Large intestine (tissue), 3 donors: ENCODE measurements around the gene SLC2A1. TPM values are rescaled to one million over a fixed set of nuclear protein-coding genes. Genes with fewer than 3 reads are reported as not detected.

Experiments used
- DNase-seq, 2 donors: peaks; one replicate each; pipeline versions ENCODE4 v3.0.0 to v3.0.0-alpha.2; 2013
- H3K27ac ChIP-seq: one replicate; pipeline ENCODE4 v1.5.1; 2013; ENCODE audit warnings: low read length
- H3K27me3 ChIP-seq: 2 replicates; pipeline ENCODE4 v1.6.1; 2013; ENCODE audit warnings: low read length; ENCODE audit not compliant: control insufficient read depth, insufficient read depth
- H3K36me3 ChIP-seq: 2 replicates; pipeline ENCODE4 v1.6.1; 2013; ENCODE audit warnings: low read length; ENCODE audit not compliant: control insufficient read depth, insufficient read depth
- H3K4me1 ChIP-seq: one replicate; pipeline ENCODE4 v1.6.1; 2013; ENCODE audit warnings: low read length; ENCODE audit not compliant: control insufficient read depth, insufficient read depth
- H3K4me3 ChIP-seq: one replicate; pipeline ENCODE4 v1.5.1; 2013; ENCODE audit warnings: low read length
- H3K9me3 ChIP-seq: one replicate; pipeline ENCODE4 v1.6.1; 2013; ENCODE audit warnings: mild to moderate bottlenecking, low read depth, low read length, moderate library complexity; ENCODE audit not compliant: control insufficient read depth
- WGBS: methylation state at CpG from one replicate; pipeline ENCODE4 v1.1.5; 2013; ENCODE audit warnings: low lambda C conversion rate; ENCODE audit not compliant: insufficient coverage; 5-methylcytosine and 5-hydroxymethylcytosine counted together
- polyA plus RNA-seq: library from polyadenylated mRNA; unstranded; fragments of 120-200 nt; gene quantifications from one replicate; pipeline ENCODE4 v1.2.1, GENCODE V29; 2013

SLC2A1 gene
- polyA plus RNA-seq, 1 donor: 58.7 TPM

DNA sequence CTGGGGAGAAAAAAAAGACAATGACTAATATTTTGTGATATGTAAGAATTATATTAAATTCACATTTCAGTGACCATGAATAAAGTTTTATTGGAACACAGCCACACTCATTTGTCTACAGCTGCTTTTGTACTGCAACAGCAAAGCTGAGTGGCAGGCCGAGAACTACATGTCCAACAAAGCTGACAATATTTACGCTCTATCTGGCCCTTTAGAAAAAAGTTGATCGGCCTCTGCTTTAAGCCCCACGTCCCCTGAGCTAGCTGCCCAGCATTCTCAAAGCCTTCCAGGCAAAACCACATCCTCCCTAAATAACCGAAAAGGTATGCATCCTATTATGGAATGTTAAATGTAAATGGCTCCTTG is 8.6 kb downstream of the SLC2A1 start:
- Histone ChIP-seq H3K4me3 (no peak overlapping the region), H3K27ac (no peak overlapping the region), H3K36me3 (peaks cover 31% of the 10 kb centered on the region), H3K4me1 (peaks cover 29% of the 10 kb centered on the region), H3K9me3 (no peaks in the 10 kb centered on the region), H3K27me3 (no peaks in the 10 kb centered on the region)
- WGBS: no CpG with 5 or more reads among the region's 5 CpGs
- no peak for DNase-seq

DNA sequence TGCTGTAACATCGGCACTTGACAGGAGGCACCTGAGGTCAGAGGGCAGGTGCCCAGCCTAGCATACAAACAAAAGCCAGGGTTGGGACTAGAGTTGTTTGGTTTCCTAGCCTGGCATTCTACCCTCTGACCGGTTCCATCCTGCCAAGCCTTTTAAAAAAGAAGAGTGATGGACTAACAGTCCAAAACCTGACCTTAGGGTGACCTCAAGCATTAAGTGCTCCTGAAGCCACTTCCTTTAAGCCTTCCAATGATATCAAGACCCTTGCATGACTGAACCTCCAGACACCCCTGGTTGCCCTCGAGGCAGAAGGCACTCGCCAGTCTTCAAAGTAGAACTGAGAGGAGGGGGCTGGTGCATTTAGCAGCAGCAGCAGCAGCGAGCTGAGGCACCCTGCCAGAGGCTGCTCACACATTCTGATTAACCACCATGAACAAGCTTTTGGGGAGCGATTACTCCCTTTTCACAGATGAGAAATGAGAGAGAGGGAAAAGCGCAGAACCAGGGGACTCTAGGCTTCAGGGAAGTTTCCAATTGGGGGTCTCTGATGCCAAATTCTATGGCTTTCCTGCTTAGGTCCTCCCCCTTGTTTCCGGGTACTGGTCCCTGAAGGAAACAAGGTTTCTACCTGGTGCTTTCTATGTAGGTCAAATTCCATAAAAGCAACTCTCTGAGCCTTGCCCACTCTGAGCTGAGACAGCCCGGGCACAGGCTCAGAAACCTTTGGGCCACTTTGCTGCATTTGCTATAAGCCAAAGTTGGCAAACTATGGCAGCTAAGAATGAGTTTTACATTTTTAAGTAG is 9.2 kb downstream of the SLC2A1 start:
- H3K4me1 ChIP-seq: peaks cover 29% of the 10 kb centered on the region
- no peak overlapping the region for H3K4me3 ChIP-seq
- H3K36me3 ChIP-seq: peaks cover 31% of the 10 kb centered on the region
- H3K9me3 ChIP-seq: no peaks in the 10 kb centered on the region
- H3K27me3 ChIP-seq: no peaks in the 10 kb centered on the region
- WGBS: no CpG with 5 or more reads among the region's 9 CpGs
- no peak overlapping the region for H3K27ac ChIP-seq
- DNase-seq: no peak

DNA sequence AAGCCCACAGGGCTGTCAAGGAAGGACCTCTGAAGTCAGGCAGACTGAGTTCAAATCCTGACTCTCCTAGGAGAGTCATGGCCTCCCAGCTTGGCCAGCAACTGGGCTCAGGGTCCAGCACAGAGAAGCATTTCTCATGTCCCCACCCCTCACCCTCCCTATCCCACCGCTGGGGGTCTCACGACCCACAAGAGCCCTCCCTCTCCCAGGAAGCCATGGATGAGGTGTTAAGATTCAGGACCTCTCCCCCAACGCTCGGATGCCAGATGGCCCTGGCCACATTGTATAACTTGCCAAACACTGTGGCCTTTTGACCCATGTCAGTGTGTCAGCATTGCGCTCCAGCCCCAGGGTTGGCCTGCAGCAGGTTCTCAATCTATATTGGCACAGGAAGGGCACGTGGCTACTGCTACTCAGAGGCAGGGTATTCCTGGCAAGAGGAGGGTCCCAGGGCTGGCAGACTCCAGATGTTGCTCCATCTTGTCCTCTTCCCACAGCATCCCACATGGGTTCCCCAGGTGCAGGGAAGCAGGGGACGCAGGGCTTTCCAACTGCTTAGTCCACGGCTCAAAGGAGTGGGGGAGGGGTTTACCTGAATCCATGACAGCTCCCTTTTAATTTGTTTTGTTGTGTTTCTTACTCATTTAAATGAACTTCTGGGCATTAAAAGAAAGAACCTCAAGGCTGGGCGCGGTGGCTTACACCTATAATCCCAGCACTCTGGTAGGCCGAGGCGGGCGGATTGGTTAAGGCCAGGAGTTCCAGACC is 10.5 kb downstream of the SLC2A1 start:
- H3K4me3 ChIP-seq: no peak overlapping the region
- H3K27me3 ChIP-seq: no peaks in the 10 kb centered on the region
- no peak overlapping the region for H3K27ac ChIP-seq
- no peaks in the 10 kb centered on the region for H3K9me3 ChIP-seq
- H3K4me1 ChIP-seq: peaks cover 36% of the 10 kb centered on the region
- no CpG with 5 or more reads among the region's 13 CpGs for WGBS
- no peak for DNase-seq
- peaks cover 35% of the 10 kb centered on the region for H3K36me3 ChIP-seq

DNA sequence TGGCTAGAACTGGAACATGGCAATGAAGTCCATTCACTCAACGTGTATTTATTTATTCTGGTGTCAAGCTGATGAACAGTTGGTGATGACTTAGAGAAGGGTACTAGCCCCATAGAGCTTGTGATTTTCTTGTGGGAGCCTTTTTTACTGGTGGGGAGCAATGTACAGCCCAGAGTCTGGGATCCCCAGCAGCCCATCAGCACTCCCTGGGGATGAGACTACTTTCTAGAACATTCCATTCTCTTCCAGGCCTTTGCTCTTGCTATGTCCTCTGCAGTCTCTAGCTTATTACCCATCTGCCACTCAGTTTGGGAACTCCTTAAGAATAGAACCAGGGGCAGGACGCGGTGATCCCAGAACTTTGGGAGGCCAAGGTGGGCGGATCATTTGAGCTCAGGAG is 11.6 kb downstream of the SLC2A1 start:
- no peak overlapping the region for H3K27ac ChIP-seq
- H3K9me3 ChIP-seq: no peaks in the 10 kb centered on the region
- no peaks in the 10 kb centered on the region for H3K27me3 ChIP-seq
- WGBS: no CpG with 5 or more reads among the region's 4 CpGs
- no peak for DNase-seq
- peaks cover 38% of the 10 kb centered on the region for H3K4me1 ChIP-seq
- H3K4me3 ChIP-seq: no peak overlapping the region
- H3K36me3 ChIP-seq: peaks cover 38% of the 10 kb centered on the region

DNA sequence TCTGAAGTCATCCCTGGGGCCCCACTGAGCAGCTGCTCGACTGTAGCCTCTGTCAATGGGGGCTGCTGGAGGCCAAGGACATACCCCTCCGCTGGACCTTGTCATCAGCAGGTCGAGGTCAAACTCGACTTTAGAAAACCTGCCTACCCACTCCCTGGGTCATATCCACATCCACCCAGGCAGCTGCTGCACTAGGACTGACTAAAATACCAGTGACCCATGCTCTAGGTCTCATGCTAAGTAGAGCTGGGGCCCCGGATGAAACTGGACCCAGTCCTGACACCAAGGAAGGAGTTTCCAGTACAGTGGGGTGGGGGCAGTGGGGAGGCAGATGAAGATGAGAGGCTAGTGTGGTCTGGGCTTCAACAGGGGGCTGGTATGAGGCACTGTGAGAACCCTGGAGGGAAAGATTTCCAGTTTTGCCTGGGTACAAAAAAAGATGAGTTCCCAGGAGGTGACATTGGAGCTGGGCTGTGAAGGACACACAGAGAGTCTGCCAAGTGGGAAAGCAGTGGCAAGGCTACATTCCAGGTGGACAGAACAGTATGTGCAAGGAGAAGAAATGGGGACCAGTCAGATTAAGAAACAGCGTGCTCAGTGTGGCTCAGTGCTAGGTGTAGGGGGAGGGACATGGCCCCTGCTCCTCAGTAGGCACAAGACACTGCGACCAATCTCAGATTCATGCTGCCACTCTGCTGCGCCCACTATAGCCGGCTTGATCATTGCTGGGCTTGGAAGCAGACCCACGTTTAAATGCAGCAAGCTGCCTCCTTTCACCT is 12.4 kb downstream of the SLC2A1 start:
- WGBS: no CpG with 5 or more reads among the region's 10 CpGs
- no peak overlapping the region for H3K4me3 ChIP-seq
- no peak for DNase-seq
- no peaks in the 10 kb centered on the region for H3K27me3 ChIP-seq
- no peaks in the 10 kb centered on the region for H3K9me3 ChIP-seq
- peaks cover 39% of the 10 kb centered on the region for H3K36me3 ChIP-seq
- peaks cover 46% of the 10 kb centered on the region for H3K4me1 ChIP-seq
- H3K27ac ChIP-seq: no peak overlapping the region

DNA sequence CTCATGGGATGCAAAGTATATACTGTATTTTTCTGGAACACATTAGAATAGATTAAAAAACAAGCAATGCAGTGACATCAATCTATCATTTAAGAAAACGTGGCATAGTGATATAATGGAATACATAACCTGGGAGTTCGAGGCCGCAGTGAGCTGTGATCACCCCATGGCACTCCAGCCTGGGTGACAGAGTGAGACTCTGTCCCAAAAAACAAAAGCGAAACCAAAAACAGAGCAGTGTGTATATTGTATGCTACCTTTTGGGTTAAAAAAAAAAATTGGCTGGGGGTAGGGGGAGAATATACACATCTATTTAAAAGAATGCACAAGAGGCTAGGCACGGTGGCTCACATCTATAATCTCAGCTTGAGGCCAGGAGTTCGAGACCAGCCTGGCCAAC is 13.5 kb downstream of the SLC2A1 start:
- Histone ChIP-seq H3K36me3 (peaks cover 46% of the 10 kb centered on the region), H3K27me3 (no peaks in the 10 kb centered on the region), H3K4me1 (peaks cover 56% of the 10 kb centered on the region), H3K4me3 (no peak overlapping the region), H3K9me3 (no peaks in the 10 kb centered on the region), H3K27ac (no peak overlapping the region)
- DNase-seq: no peak
- no CpG with 5 or more reads among the region's 6 CpGs for WGBS

DNA sequence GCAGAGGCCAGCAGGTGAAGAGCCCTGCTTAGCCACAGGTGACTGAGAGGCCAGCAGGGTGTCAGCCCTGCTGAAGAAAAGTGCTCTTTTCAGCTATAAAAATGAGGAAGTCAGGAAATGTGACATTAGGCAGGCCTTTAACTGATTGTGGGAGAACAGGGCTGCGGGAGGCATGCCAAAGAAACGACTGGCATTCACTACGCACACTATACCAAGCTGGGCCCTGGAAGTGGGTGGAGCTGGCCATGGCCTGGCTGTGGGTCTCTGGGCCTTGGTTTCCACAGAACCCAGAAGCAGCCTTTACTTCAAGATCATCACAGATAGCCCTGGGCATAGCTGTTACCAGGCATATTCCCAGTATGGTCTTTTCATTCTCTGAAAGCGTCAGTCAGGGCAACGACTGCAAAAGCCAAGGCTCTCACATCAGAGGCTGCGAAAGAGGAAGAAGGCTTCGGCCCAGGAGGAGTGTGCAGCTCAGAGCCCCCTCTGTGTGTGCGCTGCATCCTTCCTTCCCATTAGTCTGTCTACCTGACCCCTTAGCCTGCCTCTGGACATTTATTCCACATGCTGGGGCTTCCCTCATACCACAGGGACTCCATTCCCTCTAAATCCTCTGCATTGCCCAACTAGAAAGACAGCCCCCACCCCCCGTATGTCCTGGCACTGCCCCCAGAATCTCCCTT is 14.3 kb downstream of the SLC2A1 start:
- H3K27ac ChIP-seq: peak overlapping the region; percentile 23
- peaks cover 57% of the 10 kb centered on the region for H3K4me1 ChIP-seq
- WGBS: no CpG with 5 or more reads among the region's 9 CpGs
- peaks cover 46% of the 10 kb centered on the region for H3K36me3 ChIP-seq
- no peak for DNase-seq
- H3K4me3 ChIP-seq: no peak overlapping the region
- H3K27me3 ChIP-seq: no peaks in the 10 kb centered on the region
- no peaks in the 10 kb centered on the region for H3K9me3 ChIP-seq

DNA sequence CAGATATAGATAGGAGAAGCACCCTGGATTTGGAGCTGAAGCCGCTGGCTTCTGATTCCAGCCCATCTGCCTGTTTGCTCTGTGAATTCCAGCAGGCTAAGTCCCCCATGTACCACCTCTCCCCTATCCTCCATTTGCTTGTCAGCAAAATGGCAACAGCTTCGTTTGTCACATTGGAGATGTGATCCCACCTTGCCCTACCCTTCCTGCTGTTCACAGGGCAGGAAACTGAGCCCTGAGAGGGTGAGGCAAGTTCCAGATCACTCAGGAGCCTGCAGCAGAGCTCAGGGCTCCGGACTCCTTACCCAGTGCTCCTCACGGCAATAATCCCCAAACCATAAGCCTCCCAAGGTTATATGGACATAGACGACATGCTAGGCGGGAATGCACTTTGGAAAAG is 14.9 kb downstream of the SLC2A1 start:
- no peak overlapping the region for H3K4me3 ChIP-seq
- H3K27me3 ChIP-seq: no peaks in the 10 kb centered on the region
- no peak for DNase-seq
- H3K27ac ChIP-seq: peak overlapping the region; percentile 31
- no peaks in the 10 kb centered on the region for H3K9me3 ChIP-seq
- no CpG with 5 or more reads among the region's 6 CpGs for WGBS
- peaks cover 59% of the 10 kb centered on the region for H3K4me1 ChIP-seq
- peaks cover 50% of the 10 kb centered on the region for H3K36me3 ChIP-seq

DNA sequence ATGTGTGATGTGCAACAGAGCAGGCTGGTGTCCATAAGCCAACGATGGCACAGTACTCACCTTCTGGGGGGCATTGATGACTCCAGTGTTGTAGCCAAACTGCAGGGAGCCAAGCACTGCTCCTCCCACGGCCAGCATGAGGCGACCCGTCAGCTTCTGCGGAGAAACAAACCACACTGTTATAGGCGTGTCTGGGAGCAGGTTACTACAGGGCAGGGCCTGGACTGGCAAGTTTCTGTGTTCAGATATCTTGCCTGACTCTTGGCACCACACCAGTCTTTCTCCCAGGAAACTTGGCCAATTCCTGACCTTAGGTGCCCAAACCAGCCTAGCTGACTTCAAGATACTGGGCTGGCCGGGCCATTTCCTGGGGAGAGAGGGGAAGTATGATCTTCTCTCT is 15.5 kb downstream of the SLC2A1 start:
- Histone ChIP-seq H3K4me1 (peaks cover 64% of the 10 kb centered on the region), H3K9me3 (no peaks in the 10 kb centered on the region), H3K36me3 (peaks cover 51% of the 10 kb centered on the region), H3K4me3 (no peak overlapping the region), H3K27ac (peak overlapping the region; percentile 31), H3K27me3 (no peaks in the 10 kb centered on the region)
- WGBS: no CpG with 5 or more reads among the region's 7 CpGs
- peak in 1 of 2 donors; percentile 70 for DNase-seq

DNA sequence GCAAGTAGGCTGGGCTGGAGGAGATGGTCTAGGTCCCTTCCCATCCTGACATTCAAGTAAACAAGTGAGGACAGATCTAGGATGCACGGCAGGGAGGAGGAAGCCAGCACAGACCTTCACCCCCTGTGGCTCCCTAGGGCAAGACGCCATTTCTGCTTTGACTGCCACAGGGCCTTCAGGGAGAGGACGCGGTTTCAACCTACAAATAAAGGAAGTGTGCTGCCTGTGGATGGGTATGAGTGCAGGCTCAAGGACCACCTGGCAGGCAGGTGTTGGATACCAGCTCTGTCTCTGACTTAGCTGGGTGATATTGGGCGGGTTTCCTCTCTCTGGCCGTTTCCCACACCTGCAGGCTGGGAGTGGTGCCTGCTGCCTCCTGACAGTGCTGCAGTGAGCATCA is 16.2 kb downstream of the SLC2A1 start:
- no peak for DNase-seq

More for the DNA sequence above, 16.2 kb downstream of the SLC2A1 start:
- H3K4me3 ChIP-seq: no peak overlapping the region
- H3K36me3 ChIP-seq: peaks cover 52% of the 10 kb centered on the region
- no peak overlapping the region for H3K27ac ChIP-seq
- H3K27me3 ChIP-seq: no peaks in the 10 kb centered on the region
- H3K9me3 ChIP-seq: no peaks in the 10 kb centered on the region
- peaks cover 71% of the 10 kb centered on the region for H3K4me1 ChIP-seq
- no CpG with 5 or more reads among the region's 6 CpGs for WGBS
